ENCODE measurements around the gene DUS3L.
"Not testable (repeated sequence)": the region's sequence is repeated elsewhere in the genome, so short reads cannot be mapped to it uniquely, and the experiment has no call there.

DUS3L gene

GRCh38 chr19:5786593-5787408 lies 4.2 kb downstream of the DUS3L start:
- Histone ChIP-seq H3K27me3 (replicated peaks; ENCODE audit: control insufficient read depth, insufficient read depth, low read length) (no peaks in the 10 kb centered on the region), H3K36me3 (ENCODE audit: control insufficient read depth, insufficient read depth, low read length) (peaks cover 37% of the 10 kb centered on the region), H3K4me3 (replicated peaks; ENCODE audit: low read depth, low read length) (no peak overlapping the region)
- DNase-seq (ENCODE audit: extremely low read depth, insufficient read length): no peak
- no peak for TF ChIP-seq CTCF (IDR thresholded peaks at IDR 0.05; ENCODE audit: insufficient read depth, low read length, poor library complexity, severe bottlenecking)

- Histone ChIP-seq H3K4me3 (replicated peaks; ENCODE audit: low read depth, low read length) (no peak overlapping the region), H3K27me3 (replicated peaks; ENCODE audit: control insufficient read depth, insufficient read depth, low read length) (no peaks in the 10 kb centered on the region), H3K36me3 (ENCODE audit: control insufficient read depth, insufficient read depth, low read length) (peaks cover 37% of the 10 kb centered on the region)
- no peak for DNase-seq (ENCODE audit: extremely low read depth, insufficient read length)
- TF ChIP-seq CTCF (IDR thresholded peaks at IDR 0.05; ENCODE audit: insufficient read depth, low read length, poor library complexity, severe bottlenecking): no peak
Measured at GRCh38 chr19:5785423-5785822, 5.5 kb downstream of the DUS3L start.

GRCh38 chr19:5784581-5785147 lies 6.3 kb downstream of the DUS3L start, which contains the start of gene PRR22:
Gene PRR22, minus strand, starts transcription at chr19:5784746. Its CDS starts 86 bp downstream, at chr19:5784660.
- Histone ChIP-seq H3K36me3 (ENCODE audit: control insufficient read depth, insufficient read depth, low read length) (peaks cover 34% of the 10 kb centered on the region), H3K27me3 (replicated peaks; ENCODE audit: control insufficient read depth, insufficient read depth, low read length) (no peaks in the 10 kb centered on the region), H3K4me3 (replicated peaks; ENCODE audit: low read depth, low read length) (no peak within 1 kb of the TSS)
- DNase-seq (ENCODE audit: extremely low read depth, insufficient read length): no peak
- TF ChIP-seq CTCF (IDR thresholded peaks at IDR 0.05; ENCODE audit: insufficient read depth, low read length, poor library complexity, severe bottlenecking): no peak

- DNase-seq (ENCODE audit: extremely low read depth, insufficient read length): no peak
- Histone ChIP-seq H3K4me3 (replicated peaks; ENCODE audit: low read depth, low read length) (no peak overlapping the region), H3K27me3 (replicated peaks; ENCODE audit: control insufficient read depth, insufficient read depth, low read length) (no peaks in the 10 kb centered on the region), H3K36me3 (ENCODE audit: control insufficient read depth, insufficient read depth, low read length) (peaks cover 29% of the 10 kb centered on the region)
- TF ChIP-seq CTCF (IDR thresholded peaks at IDR 0.05; ENCODE audit: insufficient read depth, low read length, poor library complexity, severe bottlenecking): no peak
Measured at GRCh38 chr19:5782945-5783919, 7.7 kb downstream of the DUS3L start.

- H3K36me3 ChIP-seq (ENCODE audit: control insufficient read depth, insufficient read depth, low read length): peaks cover 20% of the 10 kb centered on the region
- DNase-seq (ENCODE audit: extremely low read depth, insufficient read length): no peak
Measured at GRCh38 chr19:5782322-5782721, 8.6 kb downstream of the DUS3L start.

GRCh38 chr19:5780916-5781315 lies 10.0 kb downstream of the DUS3L start:
- DNase-seq (ENCODE audit: extremely low read depth, insufficient read length); H3K36me3 ChIP-seq (ENCODE audit: control insufficient read depth, insufficient read depth, low read length); H3K27me3 ChIP-seq (replicated peaks; ENCODE audit: control insufficient read depth, insufficient read depth, low read length); H3K4me3 ChIP-seq (replicated peaks; ENCODE audit: low read depth, low read length): not testable (repeated sequence)

More at GRCh38 chr19:5782322-5782721, 8.6 kb downstream of the DUS3L start:
- Histone ChIP-seq H3K27me3 (replicated peaks; ENCODE audit: control insufficient read depth, insufficient read depth, low read length) (no peaks in the 10 kb centered on the region), H3K4me3 (replicated peaks; ENCODE audit: low read depth, low read length) (no peak overlapping the region)
- no peak for TF ChIP-seq CTCF (IDR thresholded peaks at IDR 0.05; ENCODE audit: insufficient read depth, low read length, poor library complexity, severe bottlenecking)

Measured in GM06990 (cell line).